ENCODE data around the gene STARD8.

DNA sequence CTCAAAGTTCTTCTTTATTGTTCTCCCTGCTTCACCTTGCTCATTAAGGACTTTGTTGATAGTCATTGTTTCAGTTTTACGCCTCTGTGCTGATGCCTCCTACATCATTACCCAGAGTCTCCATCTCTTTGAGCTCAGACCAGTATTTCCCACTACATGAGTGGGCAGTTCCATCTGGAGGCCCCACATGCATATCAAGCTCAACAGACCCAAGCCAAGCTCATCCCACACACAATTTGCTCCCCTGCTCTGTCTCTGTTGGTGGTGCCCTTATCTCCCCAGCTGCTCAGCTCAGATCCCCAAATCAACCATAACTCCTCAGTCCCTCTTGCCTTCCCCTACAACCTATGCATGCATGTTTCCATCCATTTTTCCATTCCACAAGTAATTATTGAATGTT, 96.3 kb downstream of the STARD8 start:
- no peak for TF ChIP-seq EZH2phosphoT487 (IDR thresholded peaks at IDR 0.05; ENCODE audit: low read depth)
- TF ChIP-seq, protein P1, sequence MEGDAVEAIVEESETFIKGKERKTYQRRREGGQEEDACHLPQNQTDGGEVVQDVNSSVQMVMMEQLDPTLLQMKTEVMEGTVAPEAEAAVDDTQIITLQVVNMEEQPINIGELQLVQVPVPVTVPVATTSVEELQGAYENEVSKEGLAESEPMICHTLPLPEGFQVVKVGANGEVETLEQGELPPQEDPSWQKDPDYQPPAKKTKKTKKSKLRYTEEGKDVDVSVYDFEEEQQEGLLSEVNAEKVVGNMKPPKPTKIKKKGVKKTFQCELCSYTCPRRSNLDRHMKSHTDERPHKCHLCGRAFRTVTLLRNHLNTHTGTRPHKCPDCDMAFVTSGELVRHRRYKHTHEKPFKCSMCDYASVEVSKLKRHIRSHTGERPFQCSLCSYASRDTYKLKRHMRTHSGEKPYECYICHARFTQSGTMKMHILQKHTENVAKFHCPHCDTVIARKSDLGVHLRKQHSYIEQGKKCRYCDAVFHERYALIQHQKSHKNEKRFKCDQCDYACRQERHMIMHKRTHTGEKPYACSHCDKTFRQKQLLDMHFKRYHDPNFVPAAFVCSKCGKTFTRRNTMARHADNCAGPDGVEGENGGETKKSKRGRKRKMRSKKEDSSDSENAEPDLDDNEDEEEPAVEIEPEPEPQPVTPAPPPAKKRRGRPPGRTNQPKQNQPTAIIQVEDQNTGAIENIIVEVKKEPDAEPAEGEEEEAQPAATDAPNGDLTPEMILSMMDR (IDR thresholded peaks at IDR 0.05; ENCODE audit: low read depth, low read length) = no peak

Measured in OCI-LY3 (cell line).